HG03103 (cell line): Measurements from ENCODE around the gene TMEM8B.
"Not testable (repeated sequence)": the region's sequence is repeated elsewhere in the genome, so short reads cannot be mapped to it uniquely, and the experiment has no call there.

Source experiments
- ATAC-seq: cut with Tn5 transposase; IDR thresholded peaks from one replicate; pipeline ENCODE4 v1.9.1; 2021; ENCODE audit warnings: low read depth; ENCODE audit not compliant: unreplicated experiment

The TMEM8B gene

GRCh38 chr9:35904338-35904737 is 75.3 kb downstream of the TMEM8B start:
- ATAC-seq: no peak

DNA sequence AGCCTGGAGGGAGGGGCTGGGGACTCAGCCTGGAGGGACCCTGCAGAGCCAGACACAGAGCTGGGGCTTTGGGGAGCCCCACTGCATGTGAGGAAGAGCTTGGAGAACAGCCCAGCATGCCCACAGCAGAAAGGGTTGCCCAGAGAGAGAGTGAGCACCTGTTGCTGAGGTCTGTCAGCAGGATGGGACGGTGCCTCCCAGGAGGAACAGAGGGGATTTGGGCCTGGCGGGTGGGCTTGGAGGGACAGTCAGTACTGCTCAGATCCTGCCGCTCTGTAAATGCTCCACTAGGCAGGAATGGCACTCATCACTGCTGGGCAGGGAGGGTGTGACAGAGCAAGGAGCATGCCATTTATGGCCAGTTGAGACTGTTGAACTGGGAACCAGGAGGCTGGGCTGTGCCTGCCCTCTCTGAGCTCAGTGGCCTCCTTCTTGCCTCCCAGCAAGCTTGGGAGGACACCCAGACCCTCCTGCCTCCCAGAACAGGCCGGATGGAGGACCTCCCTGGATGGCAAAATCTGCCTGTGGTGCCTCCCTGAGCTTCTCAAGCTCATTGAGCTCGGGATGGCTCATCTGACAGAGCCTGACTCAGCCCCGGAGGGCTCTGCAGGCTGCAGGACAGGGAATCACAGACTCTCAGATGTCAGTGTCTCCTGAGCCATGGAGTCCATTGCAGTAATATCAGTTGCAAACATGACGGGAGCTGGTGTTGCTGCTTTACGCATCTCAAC is 76.2 kb downstream of the TMEM8B start:
- ATAC-seq: no peak

DNA sequence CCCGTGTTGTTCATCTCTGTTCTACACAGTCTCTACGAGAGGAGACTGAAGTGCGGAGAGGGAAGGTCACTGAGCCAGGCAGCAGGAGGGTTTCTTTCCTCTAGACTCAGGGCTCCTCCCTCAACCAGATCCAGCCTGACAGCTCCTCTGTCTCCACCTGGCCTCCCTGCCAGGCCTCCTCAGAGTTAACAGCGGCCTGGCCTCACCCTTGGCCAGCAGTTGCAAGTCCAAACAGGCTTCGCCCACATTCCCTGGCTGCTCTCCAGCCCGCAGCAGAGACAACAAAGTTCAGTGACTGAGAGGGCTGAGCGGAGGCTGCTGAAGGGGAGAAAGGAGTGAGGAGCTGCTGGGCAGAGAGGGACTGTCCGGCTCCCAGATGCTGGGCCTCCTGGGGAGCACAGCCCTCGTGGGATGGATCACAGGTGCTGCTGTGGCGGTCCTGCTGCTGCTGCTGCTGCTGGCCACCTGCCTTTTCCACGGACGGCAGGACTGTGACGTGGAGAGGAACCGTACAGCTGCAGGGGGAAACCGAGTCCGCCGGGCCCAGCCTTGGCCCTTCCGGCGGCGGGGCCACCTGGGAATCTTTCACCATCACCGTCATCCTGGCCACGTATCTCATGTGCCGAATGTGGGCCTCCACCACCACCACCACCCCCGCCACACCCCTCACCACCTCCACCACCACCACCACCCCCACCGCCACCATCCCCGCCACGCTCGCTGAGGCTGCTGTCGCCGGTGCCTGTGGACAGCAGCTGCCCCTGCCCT is 77.1 kb downstream of the TMEM8B start, which contains the start of gene HRCT1:
Gene HRCT1, plus strand, starts transcription at position 291 of the 768 bp plus-strand sequence. Its CDS starts 86 bp downstream, at position 377.
- no peak for ATAC-seq

- no peak for ATAC-seq
Observed at GRCh38 chr9:35906923-35907699, 78.1 kb downstream of the TMEM8B start.

- no peak for ATAC-seq
Observed at GRCh38 chr9:35907711-35908503, 78.9 kb downstream of the TMEM8B start.

- no peak for ATAC-seq
Observed at GRCh38 chr9:35908504-35909125, 79.6 kb downstream of the TMEM8B start.

GRCh38 chr9:35909274-35909673 is 80.2 kb downstream of the TMEM8B start, which contains the start of gene SPAAR:
TSS of gene SPAAR (plus strand) at chr9:35909490. CDS start at chr9:35910464, 974 bp downstream.
- no peak for ATAC-seq

DNA sequence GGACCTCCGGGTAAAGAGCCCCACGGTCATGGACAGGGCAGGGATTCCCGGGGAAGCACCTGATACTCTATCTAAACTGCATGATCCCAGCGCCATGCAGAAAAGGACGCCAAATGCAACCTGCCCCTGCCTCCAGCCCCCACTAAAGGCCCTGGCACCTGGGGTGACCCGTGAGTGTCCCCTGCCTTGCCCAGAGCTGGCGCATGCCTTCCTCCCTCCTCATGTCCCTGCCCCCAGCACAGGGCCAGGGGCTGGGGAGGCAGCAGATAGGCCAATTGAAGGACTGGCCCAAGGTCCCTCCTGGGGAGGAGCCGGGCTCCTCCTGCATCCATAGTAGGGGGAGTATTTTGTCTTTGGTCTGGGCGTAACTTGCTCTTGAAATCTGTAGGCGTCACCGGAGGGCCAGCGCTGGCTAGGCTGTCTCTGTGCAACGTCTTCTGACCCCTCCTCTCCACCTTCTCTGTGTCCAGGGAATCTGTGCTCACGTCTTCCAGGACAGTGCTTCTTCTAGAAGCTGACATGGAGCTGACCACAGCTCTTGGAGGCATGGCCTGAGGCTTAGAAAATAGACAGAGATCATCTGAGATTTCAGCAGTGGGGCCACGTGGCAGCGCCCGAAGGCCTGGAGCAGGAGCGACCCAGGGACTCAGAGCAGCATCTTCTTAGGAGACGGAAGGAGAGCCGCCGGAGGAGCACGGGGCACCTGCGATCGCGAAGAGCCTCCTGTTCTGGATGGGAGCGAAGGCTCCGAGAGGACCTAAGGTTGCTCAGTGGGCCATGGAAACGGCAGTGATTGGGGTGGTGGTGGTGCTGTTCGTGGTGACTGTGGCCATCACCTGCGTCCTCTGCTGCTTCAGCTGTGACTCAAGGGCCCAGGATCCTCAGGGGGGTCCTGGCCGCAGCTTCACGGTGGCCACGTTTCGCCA is 80.9 kb downstream of the TMEM8B start:
- no peak for ATAC-seq

DNA sequence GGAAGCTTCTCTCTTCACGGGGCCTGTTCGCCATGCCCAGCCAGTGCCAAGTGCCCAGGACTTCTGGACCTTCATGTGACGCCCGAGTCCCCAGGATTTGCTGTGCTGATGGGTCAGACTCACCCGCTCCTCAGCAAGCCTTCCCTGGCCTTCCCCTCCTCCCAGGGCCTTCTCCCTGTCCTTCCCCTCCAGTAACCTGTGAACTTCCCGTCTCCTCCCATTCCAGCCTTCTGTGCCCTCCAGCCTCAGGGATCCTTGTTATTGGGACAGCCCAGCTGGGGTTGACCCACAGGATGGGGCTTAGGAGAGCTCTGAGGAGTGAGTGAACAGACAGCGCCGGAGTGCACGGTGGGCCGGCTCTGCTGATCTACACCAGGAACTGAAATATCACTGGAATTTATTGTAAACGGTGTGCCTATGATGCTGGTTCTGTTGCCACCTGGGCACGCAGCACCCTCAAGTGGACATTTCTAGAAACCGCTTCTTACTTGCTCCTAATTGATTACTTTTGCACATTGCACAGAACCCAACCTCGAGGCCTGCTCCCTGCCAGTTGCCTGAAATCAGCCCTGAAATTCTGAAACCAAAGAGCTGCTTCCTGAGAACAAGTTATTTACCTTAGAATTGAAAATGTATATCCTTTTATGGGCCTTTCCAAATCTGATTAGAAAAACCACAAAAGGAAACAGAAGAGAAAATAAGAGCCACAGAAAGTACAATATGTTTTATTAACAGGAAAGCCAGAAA is 81.8 kb downstream of the TMEM8B start:
- ATAC-seq: no peak

DNA sequence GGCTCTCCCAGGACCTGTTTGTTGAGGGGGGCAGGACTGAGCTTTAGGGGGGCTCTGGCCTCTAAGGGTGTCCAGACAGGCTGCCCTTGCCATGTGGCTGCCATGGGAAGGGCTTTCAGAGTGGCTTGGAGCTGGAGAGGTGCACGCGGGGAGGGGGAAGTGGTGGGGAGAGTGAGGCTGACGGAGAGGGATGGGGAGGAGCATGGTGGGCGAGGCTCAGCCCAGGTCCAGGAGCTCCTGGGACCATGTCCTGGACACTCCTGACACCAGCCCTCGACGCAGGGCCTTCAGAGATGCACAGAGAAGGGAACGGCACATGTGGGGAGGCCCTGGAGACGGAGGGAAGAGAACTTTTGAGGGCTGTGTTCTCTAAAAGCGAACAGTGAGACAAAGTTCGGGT is 82.7 kb downstream of the TMEM8B start:
- ATAC-seq: no peak

DNA sequence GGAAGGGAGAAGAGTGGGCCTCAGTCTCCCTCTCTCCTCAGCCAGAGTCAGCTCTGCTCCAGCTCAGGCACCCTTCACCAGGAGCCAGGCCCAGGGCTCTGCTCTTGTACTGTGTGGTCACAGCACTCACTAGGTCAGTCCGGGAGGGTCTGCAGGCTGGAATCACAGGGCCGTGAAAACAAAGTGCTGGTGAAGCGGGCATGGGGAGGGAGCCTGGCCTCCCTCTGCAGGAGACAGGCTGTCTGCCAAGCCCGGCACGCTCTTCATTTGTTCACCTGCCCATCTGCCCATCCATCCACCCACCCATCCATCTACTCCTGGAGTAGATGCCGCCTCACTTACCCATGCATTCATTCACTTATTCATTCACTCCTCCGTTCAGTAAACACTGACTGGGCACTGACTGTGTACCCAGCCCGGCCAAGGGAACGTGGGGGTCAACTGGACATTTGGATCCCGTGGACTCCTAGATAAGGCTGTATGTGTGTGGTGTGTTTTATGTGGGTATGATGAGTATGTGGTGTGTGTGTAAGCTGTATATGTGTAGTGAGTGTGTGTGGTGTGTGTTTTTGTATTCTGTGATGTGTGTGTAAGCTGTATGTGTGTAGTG is 83.9 kb downstream of the TMEM8B start:
- no peak for ATAC-seq

DNA sequence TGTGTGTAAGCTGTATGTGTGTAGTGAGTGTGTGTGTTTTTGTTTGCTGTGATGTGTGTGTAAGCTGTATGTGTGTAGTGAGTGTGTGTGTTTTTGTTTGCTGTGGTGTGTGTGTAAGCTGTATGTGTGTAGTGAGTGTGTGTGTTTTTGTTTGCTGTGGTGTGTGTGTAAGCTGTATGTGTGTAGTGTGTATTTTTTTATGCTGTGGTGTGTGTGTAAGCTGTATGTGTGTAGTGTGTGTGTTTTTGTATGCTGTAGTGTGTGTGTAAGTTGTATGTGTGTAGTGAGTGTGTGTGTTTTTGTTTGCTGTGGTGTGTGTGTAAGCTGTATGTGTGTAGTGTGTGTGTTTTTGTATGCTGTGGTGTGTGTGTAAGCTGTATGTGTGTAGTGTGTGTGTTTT is 84.4 kb downstream of the TMEM8B start:
- ATAC-seq: not testable (repeated sequence)

GRCh38 chr9:35914301-35914807 is 85.3 kb downstream of the TMEM8B start:
- ATAC-seq: no peak
